HepG2 (cell line): ENCODE measurements around the gene TDRD10. TPM values are rescaled to one million over a fixed set of nuclear protein-coding genes. Genes with fewer than 3 reads are reported as not detected.
A peak's percentile ranks its signal among the peaks of the same experiment; 100 is the strongest.

Experiments used
- ATAC-seq: fragments of 200-7000 bp; cut with Tn5 transposase; 3 replicates; pipeline ENCODE4 v1.9.1; 2020; ENCODE audit warnings: mild to moderate bottlenecking, moderate library complexity
- BruUV-seq: library from RNA; stranded (reverse); fragments of 400-500 nt; replicated peaks from 2 replicates; lab custom pipeline; 2021; lab: Mats Ljungman, UMichigan
- CTCF ChIA-PET: fragments of 300-600 bp; formaldehyde crosslinking; extraction: SDS; loops from one replicate; lab custom pipeline; 2021; ENCODE audit warnings: low total read pairs, inconsistent platforms, low intra/inter-chr PET ratio; lab: Yijun Ruan, JAX
- POLR2A ChIA-PET: fragments of 350-600 bp; sonication (Branson Sonifier 250); formaldehyde crosslinking; loops from one replicate; lab custom pipeline; 2020; ENCODE audit warnings: antibody characterized with exemption, inconsistent platforms; lab: Yijun Ruan, JAX
- DNase-seq: peaks from one replicate; pipeline ENCODE4 v3.0.0-alpha.2; 2015; ENCODE audit warnings: low spot score
- FAIRE-seq: peaks from 3 replicates; lab custom pipeline; 2011; peaks lifted over from hg19 to GRCh38; lab: Jason Lieb, UNC
- H2AFZ ChIP-seq: one replicate; pipeline ENCODE4 v1.6.1; 2011; ENCODE audit warnings: low read length, inconsistent platforms
- H3K27ac ChIP-seq: fragments of 300-600 bp; 3 replicates; pipeline ENCODE4 v1.8.0; 2011; ENCODE audit warnings: mixed run types, mild to moderate bottlenecking, mixed read lengths, low read length, inconsistent platforms; ENCODE audit not compliant: insufficient read depth; ENCODE audit errors: extremely low read length
- H3K27me3 ChIP-seq, 2 experiments: fragments of 200-600 bp in 1 of 2; 2 replicates in 1 of 2; 3 replicates in 1 of 2; pipeline versions ENCODE4 v1.6.0 to v1.8.0; 2011; ENCODE audit warnings: low read length in 2 of 2, mild to moderate bottlenecking in 2 of 2, moderate library complexity in 2 of 2, inconsistent platforms in 1 of 2; ENCODE audit not compliant: insufficient read depth in 2 of 2, control insufficient read depth in 1 of 2
- H3K36me3 ChIP-seq, 2 experiments: fragments of 200-600 bp in 1 of 2; replicated peaks in 1 of 2; 2 replicates in 1 of 2; 3 replicates in 1 of 2; pipeline versions ENCODE4 v1.5.1 to v1.8.0; 2011; ENCODE audit warnings: low read length in 2 of 2, inconsistent platforms in 1 of 2; ENCODE audit not compliant: insufficient read depth in 2 of 2, control insufficient read depth in 1 of 2
- H3K4me1 ChIP-seq: 2 replicates; pipeline ENCODE4 v1.5.1; 2012; ENCODE audit warnings: low read length, inconsistent platforms; ENCODE audit not compliant: insufficient read depth
- H3K4me2 ChIP-seq: 2 replicates; pipeline ENCODE4 v1.6.0; 2011; ENCODE audit warnings: low read depth, low read length, inconsistent platforms
- H3K4me3 ChIP-seq, 3 experiments: fragments of 200-600 bp in 1 of 3; sonication (generic), shearing (Covaris generic) in 1 of 3; replicated peaks in 1 of 3; 2 replicates each; pipeline ENCODE4 v1.5.1; 2011 to 2016; ENCODE audit warnings: low read length in 3 of 3, inconsistent platforms in 2 of 3, low read depth in 2 of 3, mild to moderate bottlenecking in 2 of 3, control low read depth in 1 of 3, mixed read lengths in 1 of 3; ENCODE audit not compliant: insufficient read depth in 1 of 3
- H3K79me2 ChIP-seq: one replicate; pipeline ENCODE4 v1.6.1; 2011; ENCODE audit warnings: low read length, inconsistent platforms; ENCODE audit not compliant: insufficient read depth
- H3K9ac ChIP-seq: 2 replicates; pipeline ENCODE4 v1.6.0; 2011; ENCODE audit warnings: mild to moderate bottlenecking, low read depth, low read length, inconsistent platforms; ENCODE audit not compliant: insufficient read depth
- H3K9me3 ChIP-seq: 2 replicates; pipeline ENCODE4 v1.5.1; 2012; ENCODE audit warnings: mild to moderate bottlenecking, low read length
- H4K20me1 ChIP-seq: 2 replicates; pipeline ENCODE4 v1.6.0; 2011; ENCODE audit warnings: inconsistent platforms, mild to moderate bottlenecking, low read length, moderate library complexity; ENCODE audit not compliant: insufficient read depth
- ATF4 ChIP-seq, 2 experiments: fragments of 450-650 bp in 1 of 2; sonication (generic) in 1 of 2; formaldehyde crosslinking; IDR thresholded peaks; 2 replicates each; pipeline versions ENCODE4 v1.5.0 to v1.8.0; 2020 to 2022; ENCODE audit warnings: mild to moderate bottlenecking in 1 of 2, missing genetic modification reagents in 1 of 2
- BCL6 ChIP-seq: IDR thresholded peaks from 2 replicates; pipeline ENCODE4 v1.6.1; 2016; ENCODE audit warnings: missing genetic modification reagents, missing compliant biosample characterization
- HNF1B ChIP-seq: sonication (generic); formaldehyde crosslinking; IDR thresholded peaks from 2 replicates; pipeline ENCODE4 v1.5.1; 2020; ENCODE audit warnings: mild to moderate bottlenecking, moderate library complexity, missing genetic modification reagents
- JARID2 ChIP-seq: sonication (generic); formaldehyde crosslinking; IDR thresholded peaks from 2 replicates; pipeline ENCODE4 v1.8.1; 2023; ENCODE audit warnings: missing genetic modification reagents, inconsistent platforms; ENCODE audit not compliant: insufficient replicate concordance
- NFRKB ChIP-seq: fragments of 450-650 bp; IDR thresholded peaks from 2 replicates; pipeline ENCODE4 v1.6.1; 2017
- NR2F6 ChIP-seq, 2 experiments: IDR thresholded peaks; 2 replicates each; pipeline ENCODE4 v1.6.1; 2016; ENCODE audit warnings: antibody characterized with exemption in 1 of 2, mild to moderate bottlenecking in 1 of 2
- PATZ1 ChIP-seq: sonication (generic); formaldehyde crosslinking; IDR thresholded peaks from 2 replicates; pipeline ENCODE4 v1.4.0; 2020; ENCODE audit warnings: missing genetic modification reagents
- RBAK ChIP-seq: sonication (generic); formaldehyde crosslinking; IDR thresholded peaks from 2 replicates; pipeline ENCODE4 v1.5.1; 2020; ENCODE audit warnings: mild to moderate bottlenecking, missing genetic modification reagents
- U2AF1 ChIP-seq: fragments of 200-400 bp; formaldehyde crosslinking; optimal IDR thresholded peaks from 2 replicates; pipeline ENCODE3; 2017; ENCODE audit warnings: mild to moderate bottlenecking, low read depth, low read length
- YEATS2 ChIP-seq: sonication (generic); formaldehyde crosslinking; IDR thresholded peaks from 2 replicates; pipeline ENCODE4 v1.4.0; 2020; ENCODE audit warnings: missing genetic modification reagents, borderline replicate concordance
- ZBTB37 ChIP-seq: sonication (generic); formaldehyde crosslinking; IDR thresholded peaks from 2 replicates; pipeline ENCODE4 v1.4.0; 2020; ENCODE audit warnings: mild to moderate bottlenecking, missing genetic modification reagents
- ZNF333 ChIP-seq: sonication (generic); formaldehyde crosslinking; IDR thresholded peaks from 2 replicates; pipeline ENCODE4 v1.4.0; 2020; ENCODE audit warnings: mild to moderate bottlenecking, missing genetic modification reagents, borderline replicate concordance
- ZNF33A ChIP-seq: sonication (generic); formaldehyde crosslinking; IDR thresholded peaks from 2 replicates; pipeline ENCODE4 v1.5.1; 2020; ENCODE audit warnings: missing genetic modification reagents, mild to moderate bottlenecking, moderate library complexity, borderline replicate concordance
- ZNF367 ChIP-seq: sonication (generic); formaldehyde crosslinking; IDR thresholded peaks from 2 replicates; pipeline ENCODE4 v1.4.0; 2020; ENCODE audit warnings: missing genetic modification reagents, borderline replicate concordance
- ZNF460 ChIP-seq: sonication (generic); formaldehyde crosslinking; IDR thresholded peaks from 2 replicates; pipeline ENCODE4 v1.5.1; 2020; ENCODE audit warnings: missing genetic modification reagents, mild to moderate bottlenecking, borderline replicate concordance
- ZNF589 ChIP-seq: sonication (generic); formaldehyde crosslinking; conservative IDR thresholded peaks from 2 replicates; pipeline ENCODE4 v1.8.0; 2022; ENCODE audit warnings: mild to moderate bottlenecking, moderate library complexity, missing genetic modification reagents
- ZNF7 ChIP-seq: IDR thresholded peaks from 2 replicates; pipeline ENCODE4 v1.6.1; 2016; ENCODE audit warnings: missing biosample characterization, missing genetic modification reagents
- ZNF781 ChIP-seq: sonication (generic); formaldehyde crosslinking; IDR thresholded peaks from 2 replicates; pipeline ENCODE4 v1.5.1; 2020; ENCODE audit warnings: borderline replicate concordance, mild to moderate bottlenecking, missing genetic modification reagents; ENCODE audit errors: not compliant biosample characterization
- ZNF883 ChIP-seq: sonication (generic); formaldehyde crosslinking; IDR thresholded peaks from 2 replicates; pipeline ENCODE4 v1.5.1; 2020; ENCODE audit warnings: mild to moderate bottlenecking, missing genetic modification reagents; ENCODE audit errors: not compliant biosample characterization
- in situ Hi-C: cut with HindIII; loops from 2 replicates; pipeline ENCODE4 v1.10.0; 2017; ENCODE audit warnings: low pct_unique_long_range_greater_than_20kb; ENCODE audit not compliant: extremely low pct_ligation_motif_present
- intact Hi-C: fragments of 100-400 bp; cut with micrococcal nuclease; formaldehyde crosslinking; loops from one replicate; pipeline ENCODE4 v1.10.0; 2022; ENCODE audit not compliant: unreplicated experiment
- polyA plus RNA-seq, 8 experiments: library from polyadenylated mRNA; depleted of rRNA in 3 of 8; stranded (reverse) in 7 of 8; unstranded in 1 of 8; fragments of >200 nt; fragmentation: Illumina TruSeq in 4 of 8; extraction: Trizol in 4 of 8; gene quantifications; 2 replicates each; pipeline versions ENCODE4 v1.2.1 to v1.2.3, GENCODE V29; 2011 to 2016; ENCODE audit warnings: low read depth in 4 of 8, missing spikeins in 1 of 8, mixed read lengths in 1 of 8; ENCODE audit not compliant: insufficient read depth in 1 of 8
- total RNA-seq, 5 experiments: library from RNA; depleted of rRNA; stranded (reverse); fragments of >200 nt; fragmentation: Illumina TruSeq; extraction: Trizol; gene quantifications; 2 replicates each; pipeline ENCODE4 v1.2.3, GENCODE V29; 2016; ENCODE audit warnings: low read depth in 1 of 5

The TDRD10 gene
- total and polyA plus RNA-seq, 2 of the 13 experiments (the other 11 are each of a cell fraction or from before 2014, with no cell fraction given), result not detected

- no peak for TF ChIP-seq ATF4 (CRISPR knock-in tag; IDR thresholded peaks at IDR 0.05)
- TF ChIP-seq ZNF367, result no peak
- TF ChIP-seq ZNF460 (CRISPR knock-in tag), result no peak
- no peak for TF ChIP-seq HNF1B (CRISPR knock-in tag)
- TF ChIP-seq ZNF333, result no peak
- TF ChIP-seq PATZ1 (CRISPR knock-in tag), result no peak
- peak; percentile 74 for TF ChIP-seq NR2F6 (IDR thresholded peaks at IDR 0.05)
- TF ChIP-seq NR2F6 (CRISPR knock-in tag; IDR thresholded peaks at IDR 0.05), result 0 out of 2 replicates have a peak, but pooled peaks have one; percentile 26
- TF ChIP-seq ZNF883 (CRISPR knock-in tag), result no peak
- TF ChIP-seq, all 625 proteins: peak for 3
Measured at GRCh38 chr1:154591206-154591605, 89.2 kb downstream of the TDRD10 start (continued).

- Histone ChIP-seq H3K4me1 (0 out of 2 replicates have a peak, but pooled peaks cover 7% of the 10 kb centered on the region), H3K9me3 (no peaks in the 10 kb centered on the region), H3K4me3 (no peak overlapping the region), H3K9ac (no peak overlapping the region), H3K4me2 (no peak overlapping the region), H2AFZ (no peak overlapping the region), H3K27ac (no peak overlapping the region), H3K79me2 (no peaks in the 10 kb centered on the region), H4K20me1 (peaks cover 7% of the 10 kb centered on the region; the same call in 1 of the 2 replicates), H3K36me3 (peaks cover 36 to 96% of the 10 kb centered on the region in 2 experiments), H3K27me3 (no peaks in the 10 kb centered on the region)
- DNase-seq (no peak), ATAC-seq (no peak), FAIRE-seq (no peak)
- no TSS peak for BruUV-seq
- in situ Hi-C loops (no loop called here), intact Hi-C loops (no loop called here)
- TF ChIP-seq ZNF7 (CRISPR knock-in tag) (no peak), ZBTB37 (CRISPR knock-in tag) (no peak), YEATS2 (CRISPR knock-in tag) (no peak), BCL6 (CRISPR knock-in tag) (no peak), U2AF1 (no peak), JARID2 (no peak), ZNF33A (CRISPR knock-in tag) (no peak), ZNF781 (CRISPR knock-in tag) (no peak), ZNF589 (CRISPR knock-in tag) (no peak), NFRKB (no peak), RBAK (CRISPR knock-in tag) (no peak)
- ChIA-PET POLR2A (no interaction called here), CTCF (no interaction called here)
Measured at GRCh38 chr1:154593390-154593789, 91.4 kb downstream of the TDRD10 start.
